ENCODE data around the gene MESP2.

Gene MESP2

DNA sequence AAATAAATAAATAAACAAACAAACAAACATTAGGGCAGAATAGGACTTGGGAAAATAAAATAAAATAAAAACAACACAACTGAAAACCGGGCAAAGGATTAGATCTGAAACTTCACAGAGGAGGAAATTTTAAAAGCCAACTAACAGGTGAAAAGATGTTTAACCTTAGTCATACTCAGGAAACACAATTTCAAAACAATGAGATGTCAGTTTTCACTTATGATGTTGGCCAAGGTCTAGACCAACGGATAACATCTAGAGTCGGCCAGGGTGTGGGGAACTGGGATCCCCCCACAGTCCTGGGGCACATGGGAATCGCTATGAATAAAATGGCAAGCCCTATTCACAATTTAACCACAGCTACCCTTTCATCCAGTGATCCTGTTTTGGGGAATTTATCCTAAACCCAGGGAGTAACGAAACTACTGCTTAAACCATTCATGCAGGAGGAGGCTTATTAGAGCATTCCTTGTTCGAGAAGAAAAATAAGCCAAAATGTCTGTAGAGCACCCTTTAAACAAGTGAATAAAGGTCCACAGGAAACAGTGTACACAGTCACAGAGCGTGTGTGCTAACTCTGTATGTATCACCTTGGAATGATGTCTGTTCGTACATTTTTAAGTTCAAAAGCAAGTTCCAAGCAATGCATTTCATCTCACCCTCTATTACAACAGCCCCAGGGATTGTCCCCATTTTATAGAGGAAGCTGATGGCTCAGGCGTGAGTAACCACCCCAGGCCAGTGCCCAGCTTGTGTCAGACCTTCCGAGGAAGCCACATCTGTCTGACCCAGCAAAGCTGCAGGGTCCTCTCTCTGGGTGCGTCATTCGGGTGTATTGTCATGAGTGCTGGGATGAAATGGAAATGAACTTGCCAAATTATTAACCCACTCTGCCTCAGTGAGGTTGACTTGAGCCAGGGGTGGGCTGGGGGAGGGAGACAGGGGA, 44.8 kb downstream of the MESP2 start:
- DNase-seq = peak; percentile 77

DNA sequence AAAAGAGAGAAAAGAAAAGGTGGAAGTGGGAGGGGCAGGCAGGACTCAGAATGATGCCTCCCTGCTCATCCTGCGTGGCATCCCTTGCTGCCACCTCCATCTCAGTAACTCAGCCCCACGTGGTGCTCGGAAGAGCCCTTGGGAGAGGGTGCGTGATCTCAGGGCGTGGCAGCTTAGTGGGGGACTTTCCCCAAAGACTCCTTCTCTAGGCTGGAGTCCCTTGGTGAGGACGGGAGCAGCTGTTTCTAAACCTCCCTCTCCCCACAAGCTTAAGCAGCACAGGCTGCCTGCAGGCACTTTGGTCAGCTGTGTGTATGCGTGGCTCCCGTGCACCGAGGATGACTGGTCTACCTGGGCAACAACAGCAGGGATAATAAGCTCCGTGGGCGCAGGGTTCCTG, 45.9 kb downstream of the MESP2 start:
- no peak for DNase-seq

DNA sequence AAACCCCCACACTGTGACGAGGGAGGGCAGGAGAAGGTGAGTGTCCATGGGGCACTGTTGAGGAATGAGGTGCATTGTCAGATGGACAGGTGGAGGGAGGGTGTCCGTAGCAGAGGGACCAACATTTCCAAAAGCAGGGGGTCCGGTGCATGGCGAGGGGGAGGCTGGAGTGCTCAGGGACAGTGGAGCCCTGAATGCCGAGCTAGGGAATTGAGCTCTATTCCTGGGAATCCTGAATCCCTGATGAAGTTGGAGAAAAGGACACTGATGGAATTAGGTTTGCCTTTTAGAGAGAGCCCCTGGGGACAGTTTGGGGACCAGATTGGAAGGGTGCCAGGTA, 46.4 kb downstream of the MESP2 start:
- no peak for DNase-seq

DNA sequence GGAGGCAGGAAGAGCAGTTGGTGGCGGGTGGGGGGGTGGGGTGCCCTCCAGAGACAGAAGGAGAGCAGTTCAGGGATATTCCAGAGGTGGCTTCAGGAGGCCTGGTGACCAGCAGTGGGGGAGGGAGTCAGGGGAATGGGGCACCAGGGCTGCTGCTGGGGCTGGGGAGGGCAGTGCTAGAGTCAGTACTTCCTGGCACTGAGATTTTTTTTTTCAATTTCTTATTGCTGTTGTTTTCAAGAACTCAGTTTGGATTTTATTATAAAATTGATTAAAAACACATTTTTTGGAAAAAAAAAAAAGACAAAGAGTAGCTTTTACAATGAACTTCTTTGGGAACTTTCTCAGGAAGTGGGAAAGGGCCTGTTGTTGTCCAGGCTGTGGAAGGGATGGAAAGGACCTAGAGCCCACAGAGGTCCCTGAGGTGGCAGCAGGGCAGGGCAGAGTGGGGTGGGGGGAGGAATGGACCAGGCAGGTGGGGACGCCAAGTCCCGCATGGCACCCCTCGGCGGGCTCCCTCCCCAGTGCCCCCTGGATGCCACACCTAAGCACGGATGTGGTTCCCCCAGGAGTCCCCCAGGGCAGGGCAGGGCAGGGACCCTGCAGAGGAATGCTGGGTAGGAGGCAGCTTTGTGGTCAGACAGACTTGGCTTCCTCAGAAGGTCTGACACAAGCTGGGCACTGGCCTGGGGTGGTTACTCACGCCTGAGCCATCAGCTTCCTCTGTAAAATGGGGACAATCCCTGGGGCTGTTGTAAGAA, 47.0 kb downstream of the MESP2 start:
- peak; percentile 54 for DNase-seq

DNA sequence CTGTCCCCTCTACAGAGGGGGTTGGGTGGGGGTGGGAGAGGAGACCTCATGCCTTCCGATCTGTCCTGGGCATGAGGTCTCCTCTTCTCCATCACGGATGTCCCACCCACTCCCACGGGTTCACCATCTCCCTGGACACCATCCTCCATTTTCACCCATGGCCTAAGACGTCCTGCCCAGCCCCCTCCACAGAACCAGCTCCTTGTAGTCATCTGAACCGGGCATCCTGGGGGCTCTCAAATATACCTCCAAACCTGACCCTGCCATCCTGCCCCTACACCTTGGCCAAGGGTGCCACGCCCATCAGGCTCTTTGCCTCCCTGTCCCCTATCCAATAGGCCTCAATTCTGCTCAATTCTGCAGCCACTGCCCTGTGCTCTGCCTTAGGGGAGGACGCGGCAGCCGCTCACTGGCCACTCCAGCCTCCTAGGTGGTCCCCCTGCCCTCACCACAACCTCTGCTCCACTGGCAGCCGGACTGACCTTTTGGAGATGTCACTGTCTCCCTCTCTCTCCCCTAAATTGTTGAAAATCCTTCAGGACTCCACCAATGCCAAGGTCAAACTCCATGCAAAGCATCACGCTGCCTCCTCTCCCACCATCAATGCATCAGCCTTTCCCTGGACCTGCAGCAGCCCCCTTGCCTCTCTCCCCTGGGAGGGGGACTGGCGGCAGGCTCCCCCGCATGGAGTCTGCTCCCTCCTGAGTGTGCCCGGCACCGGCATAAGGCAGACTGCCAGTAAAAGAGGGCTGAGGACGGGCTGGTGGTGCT, 47.9 kb downstream of the MESP2 start:
- no peak for DNase-seq

DNA sequence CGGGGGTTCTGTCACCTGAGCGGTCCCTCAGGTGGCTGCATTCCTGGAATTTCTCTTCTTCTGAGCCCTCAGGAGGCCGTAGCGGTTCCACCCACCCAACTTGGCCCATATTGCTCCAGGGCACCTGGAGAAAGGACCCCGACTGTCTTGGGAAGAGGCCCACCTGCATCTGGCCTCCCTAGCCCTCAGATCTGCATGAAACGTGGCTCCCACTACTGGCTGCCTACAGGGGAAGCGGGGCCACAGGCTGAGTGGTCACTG, 48.4 kb downstream of the MESP2 start:
- DNase-seq = no peak

DNA sequence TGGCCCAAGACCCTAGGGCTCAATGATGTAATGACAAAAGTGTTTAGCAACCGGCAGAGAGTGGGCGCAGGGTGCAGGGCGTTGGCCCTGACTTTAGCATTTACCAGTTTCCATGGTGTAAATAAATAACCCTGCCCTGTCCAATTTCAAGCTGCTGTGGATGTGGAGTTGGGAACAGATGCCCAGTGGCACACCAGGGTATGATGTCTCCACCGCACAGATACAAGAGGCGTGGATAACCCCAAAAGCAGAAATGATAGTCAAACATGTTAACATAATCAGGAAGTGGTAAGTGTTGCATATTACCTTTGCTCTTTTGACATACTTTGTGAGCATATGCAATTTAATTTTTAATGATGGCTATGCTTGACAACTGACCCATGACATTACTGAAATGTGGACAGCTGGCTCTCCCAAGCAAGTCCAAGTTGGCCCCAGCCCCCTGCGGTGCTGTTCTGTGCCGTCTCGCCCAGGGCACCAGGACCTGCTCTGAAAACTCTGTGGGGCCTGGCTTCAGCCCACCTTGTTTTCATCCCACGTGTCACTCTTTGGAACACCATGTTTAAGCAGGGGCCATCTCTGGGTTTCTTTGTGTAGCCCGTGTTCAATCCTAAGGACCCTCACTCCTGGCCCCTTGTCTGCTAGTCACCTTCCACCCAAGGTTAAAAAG, 49.3 kb downstream of the MESP2 start:
- peak; percentile 47 for DNase-seq

DNA sequence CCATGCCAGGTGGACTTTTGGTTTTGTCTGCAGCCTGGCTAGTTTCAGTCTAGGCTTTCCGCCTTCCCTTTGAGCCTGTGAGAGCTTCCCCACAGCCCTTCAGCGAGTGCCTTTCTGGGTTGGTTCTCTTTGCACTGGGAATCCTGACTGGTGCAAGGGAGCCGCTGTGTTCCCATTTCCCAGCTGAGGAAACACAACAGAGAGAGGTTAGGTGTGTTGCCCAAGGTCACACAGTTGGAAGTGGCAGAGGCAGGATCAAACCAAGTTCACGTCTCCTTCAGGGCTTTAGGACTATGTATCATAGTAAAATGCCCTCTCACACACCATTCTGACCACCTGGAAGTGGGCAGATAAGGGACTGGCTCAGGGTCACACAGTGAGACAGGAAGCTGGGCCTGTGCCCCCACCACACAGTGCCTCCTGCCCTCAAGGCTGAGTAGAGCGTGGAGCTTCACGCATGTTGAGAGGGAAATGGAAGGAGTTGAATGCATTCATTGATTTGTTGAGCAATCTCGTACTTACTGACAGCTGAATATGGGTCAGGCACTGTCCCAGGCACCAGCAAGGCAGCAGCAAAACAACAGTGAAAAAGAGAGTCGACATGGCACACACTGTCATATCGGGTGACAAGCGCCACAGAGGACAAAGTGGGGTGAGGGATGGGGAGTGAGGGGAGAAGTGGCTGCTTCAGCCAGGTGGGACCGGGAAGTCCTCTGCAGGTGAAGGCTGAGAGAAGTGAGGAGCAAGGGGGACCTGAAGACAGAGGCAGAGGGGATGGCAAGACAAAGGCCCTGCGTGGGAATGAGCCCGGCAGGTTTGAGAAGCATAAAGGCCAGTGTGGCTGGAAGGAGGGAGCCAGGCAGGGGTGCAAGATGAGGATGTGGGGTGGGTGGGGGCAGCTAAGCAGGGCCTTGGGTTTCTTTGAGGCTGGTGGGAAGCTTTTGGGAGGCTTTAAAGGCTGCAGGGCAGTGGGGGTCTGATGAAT, 50.8 kb downstream of the MESP2 start:
- no peak for DNase-seq

DNA sequence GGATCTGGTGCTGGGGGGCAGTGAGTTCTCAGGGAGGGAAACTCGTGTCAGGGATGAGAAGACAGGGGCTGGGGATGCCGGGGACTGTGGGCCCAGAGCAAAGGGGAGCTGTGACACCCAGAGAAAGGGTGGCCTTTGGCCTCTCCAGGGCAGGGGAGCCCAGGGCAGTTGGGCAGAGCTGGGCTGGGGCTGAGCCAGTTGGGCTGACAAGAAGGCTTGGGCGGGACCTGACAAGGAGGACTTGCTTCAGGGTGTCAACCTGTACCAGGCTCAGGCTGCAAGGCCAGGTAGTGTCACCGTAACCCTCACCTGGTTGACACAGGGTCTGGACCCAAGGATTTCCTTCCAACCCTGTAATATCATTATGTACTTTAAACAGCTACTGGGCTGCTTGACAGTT, 51.7 kb downstream of the MESP2 start:
- no peak for DNase-seq
